ENCODE results near the gene NCAPD3. TPM values are rescaled to one million over a fixed set of nuclear protein-coding genes. Genes with fewer than 3 reads are reported as not detected.

The NCAPD3 gene
- total RNA-seq, 1 experiment from 2014 or later, result 49.6 TPM

DNA sequence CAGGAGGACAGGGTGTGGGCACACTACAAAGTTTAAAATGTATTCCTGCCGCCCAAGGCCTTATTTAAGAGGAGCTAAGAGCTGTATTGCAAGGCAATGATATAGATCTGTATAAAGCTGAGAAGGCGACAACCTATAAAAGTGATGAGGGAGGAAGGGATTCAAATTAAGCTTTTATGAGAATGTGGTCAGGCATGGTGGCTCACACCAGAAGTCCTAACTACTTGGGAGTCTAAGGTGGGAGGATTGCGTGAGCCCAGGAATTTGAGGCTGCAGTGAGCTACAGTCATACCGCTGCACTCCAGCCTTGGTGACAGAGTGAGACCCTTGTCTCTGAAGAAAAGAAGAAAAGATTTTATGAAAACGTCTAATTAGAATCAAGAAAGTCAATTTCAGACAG lies 42.7 kb upstream of the NCAPD3 start:
- H3K79me2 ChIP-seq (ENCODE audit: low read depth), result no peaks in the 10 kb centered on the region
- H3K4me1 ChIP-seq (replicated peaks; ENCODE audit: insufficient read depth), result peaks cover 36% of the 10 kb centered on the region
- H3K4me2 ChIP-seq, result peak overlapping the region; percentile 56
- H3F3A ChIP-seq (ENCODE audit: insufficient read depth, low read depth), result peaks cover 33% of the 10 kb centered on the region
- TF ChIP-seq, protein P1, sequence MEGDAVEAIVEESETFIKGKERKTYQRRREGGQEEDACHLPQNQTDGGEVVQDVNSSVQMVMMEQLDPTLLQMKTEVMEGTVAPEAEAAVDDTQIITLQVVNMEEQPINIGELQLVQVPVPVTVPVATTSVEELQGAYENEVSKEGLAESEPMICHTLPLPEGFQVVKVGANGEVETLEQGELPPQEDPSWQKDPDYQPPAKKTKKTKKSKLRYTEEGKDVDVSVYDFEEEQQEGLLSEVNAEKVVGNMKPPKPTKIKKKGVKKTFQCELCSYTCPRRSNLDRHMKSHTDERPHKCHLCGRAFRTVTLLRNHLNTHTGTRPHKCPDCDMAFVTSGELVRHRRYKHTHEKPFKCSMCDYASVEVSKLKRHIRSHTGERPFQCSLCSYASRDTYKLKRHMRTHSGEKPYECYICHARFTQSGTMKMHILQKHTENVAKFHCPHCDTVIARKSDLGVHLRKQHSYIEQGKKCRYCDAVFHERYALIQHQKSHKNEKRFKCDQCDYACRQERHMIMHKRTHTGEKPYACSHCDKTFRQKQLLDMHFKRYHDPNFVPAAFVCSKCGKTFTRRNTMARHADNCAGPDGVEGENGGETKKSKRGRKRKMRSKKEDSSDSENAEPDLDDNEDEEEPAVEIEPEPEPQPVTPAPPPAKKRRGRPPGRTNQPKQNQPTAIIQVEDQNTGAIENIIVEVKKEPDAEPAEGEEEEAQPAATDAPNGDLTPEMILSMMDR (conservative IDR thresholded peaks at IDR 0.05), result no peak
- TF ChIP-seq EZH2 (IDR thresholded peaks at IDR 0.05; ENCODE audit: low read depth), result no peak
- ChIA-PET CTCF (no interaction called here), POLR2A (ENCODE audit: unreplicated experiment) (no interaction called here)
- peak in 1 of 2 experiments; percentile 88 for DNase-seq
- no TSS peak for BruUV-seq (replicated peaks)
- 0 out of 2 replicates have a peak overlapping the region, but pooled peaks have one; percentile 4 for H2AFZ ChIP-seq
- H3K9me2 ChIP-seq (ENCODE audit: insufficient read depth), result no peaks in the 10 kb centered on the region
- no peak overlapping the region for H3K4me3 ChIP-seq
- no peaks in the 10 kb centered on the region for H3K27me3 ChIP-seq (ENCODE audit: insufficient read depth, low read depth)
- peak overlapping the region; percentile 66 for H3K27ac ChIP-seq
- H4K20me1 ChIP-seq (ENCODE audit: insufficient read depth), result no peaks in the 10 kb centered on the region
- no peaks in the 10 kb centered on the region; the same call in 1 of the 2 replicates for H3K9me3 ChIP-seq (ENCODE audit: insufficient read depth, low read depth)
- H3K36me3 ChIP-seq (ENCODE audit: low read depth), result no peaks in the 10 kb centered on the region
- intact Hi-C loops (cut with micrococcal nuclease; ENCODE audit: unreplicated experiment), result no loop called here

DNA sequence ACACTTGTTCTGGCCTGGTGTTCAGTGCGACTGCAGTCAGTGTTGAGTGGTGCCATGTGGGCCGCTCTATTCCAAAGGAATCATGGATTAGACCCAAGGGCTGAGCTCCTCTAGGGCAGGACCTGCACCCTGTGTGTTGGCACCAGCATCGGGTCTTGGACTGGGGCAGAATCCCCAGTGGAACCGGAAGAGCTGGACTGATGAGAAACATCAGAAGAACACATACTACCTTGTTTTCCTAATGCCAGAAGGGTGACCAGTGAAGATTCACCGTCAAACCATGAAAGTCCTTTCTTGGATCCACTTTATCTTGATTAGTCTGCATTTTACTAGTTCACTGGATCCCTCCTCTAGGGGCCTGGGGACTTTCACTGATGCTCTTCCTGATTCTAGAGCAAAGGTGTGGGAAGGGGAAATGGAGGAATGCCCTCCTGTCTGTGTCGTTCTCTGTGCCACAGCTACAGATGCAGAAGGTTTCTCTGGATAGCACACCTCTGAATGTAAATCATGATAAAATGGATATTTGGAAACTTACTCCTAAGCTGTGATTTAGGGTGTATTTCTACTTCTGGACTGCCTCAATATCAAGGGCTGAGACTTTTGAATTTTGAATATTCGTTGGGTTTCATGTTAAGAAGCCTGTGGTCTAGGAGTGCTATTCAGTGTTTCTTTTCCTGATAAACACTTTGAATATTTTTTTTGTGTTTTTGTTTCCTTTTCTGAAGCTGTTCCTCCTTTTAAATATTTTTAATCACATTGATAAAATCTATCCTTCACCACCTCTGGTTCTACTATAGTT lies 41.4 kb upstream of the NCAPD3 start:
- no peaks in the 10 kb centered on the region for H3K9me2 ChIP-seq (ENCODE audit: insufficient read depth)
- 0 out of 2 replicates have a peak overlapping the region, but pooled peaks have one; percentile 56 for H3K4me2 ChIP-seq
- no peak overlapping the region for H3K4me3 ChIP-seq
- CTCF ChIA-PET, result no interaction called here
- H3K79me2 ChIP-seq (ENCODE audit: low read depth), result no peaks in the 10 kb centered on the region
- H3K4me1 ChIP-seq (replicated peaks; ENCODE audit: insufficient read depth), result peaks cover 36% of the 10 kb centered on the region
- H2AFZ ChIP-seq, result no peak overlapping the region
- no peaks in the 10 kb centered on the region for H3K27me3 ChIP-seq (ENCODE audit: insufficient read depth, low read depth)
- no TSS peak for BruUV-seq (replicated peaks)
- no peaks in the 10 kb centered on the region; the same call in 1 of the 2 replicates for H3K9me3 ChIP-seq (ENCODE audit: insufficient read depth, low read depth)
- intact Hi-C loops (cut with micrococcal nuclease; ENCODE audit: unreplicated experiment), result no loop called here
- POLR2A ChIA-PET (ENCODE audit: unreplicated experiment), result no interaction called here
- peaks cover 33% of the 10 kb centered on the region for H3F3A ChIP-seq (ENCODE audit: insufficient read depth, low read depth)
- TF ChIP-seq, protein P1 (conservative IDR thresholded peaks at IDR 0.05), result no peak
- no peak for TF ChIP-seq EZH2 (IDR thresholded peaks at IDR 0.05; ENCODE audit: low read depth)
- no peak for DNase-seq
- H3K36me3 ChIP-seq (ENCODE audit: low read depth), result no peaks in the 10 kb centered on the region
- no peaks in the 10 kb centered on the region for H4K20me1 ChIP-seq (ENCODE audit: insufficient read depth)
- H3K27ac ChIP-seq, result peak overlapping the region; percentile 66; the same call in 1 of the 2 replicates

DNA sequence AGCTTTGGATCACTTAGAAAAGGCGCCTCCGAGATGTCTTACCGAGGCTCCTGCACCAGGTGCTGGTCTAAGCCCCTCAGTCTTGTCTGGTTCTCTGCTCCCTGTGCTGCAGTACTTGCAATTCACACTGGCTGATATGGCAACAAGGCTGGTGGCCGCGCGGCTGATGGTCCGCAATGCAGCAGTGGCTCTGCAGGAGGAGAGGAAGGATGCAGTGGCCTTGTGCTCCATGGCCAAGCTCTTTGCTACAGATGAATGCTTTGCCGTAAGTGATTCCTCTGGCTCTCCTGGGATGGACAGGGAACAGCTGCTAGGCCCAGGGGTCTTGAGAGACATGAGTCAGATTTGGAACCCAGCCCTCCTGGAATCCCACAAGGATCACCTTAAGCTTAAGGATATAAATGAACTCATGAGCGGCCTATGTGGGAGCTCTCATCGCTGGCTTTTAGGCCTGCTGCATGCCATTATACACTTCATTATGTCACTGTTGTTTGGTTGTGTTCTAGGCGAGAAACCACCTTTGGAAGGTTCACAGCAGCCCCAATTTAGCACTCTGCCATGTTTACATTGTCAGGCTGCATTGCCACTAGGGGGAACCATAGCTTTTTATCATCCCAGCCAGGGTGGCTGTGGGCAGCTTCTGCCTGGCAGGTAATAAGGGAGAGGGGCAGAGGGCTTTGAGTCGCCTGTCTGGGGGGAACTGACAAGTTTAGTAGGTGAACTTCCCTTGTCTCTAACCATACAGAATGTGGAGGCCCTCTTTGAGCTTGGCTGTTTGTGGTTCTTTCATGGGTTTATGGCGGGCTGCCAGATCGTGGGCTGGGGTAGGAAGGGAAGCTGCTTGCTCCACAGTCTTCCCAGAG lies 38.1 kb upstream of the NCAPD3 start:
- H3K4me1 ChIP-seq (replicated peaks; ENCODE audit: insufficient read depth), result peaks cover 21% of the 10 kb centered on the region
- no peak overlapping the region for H3K4me3 ChIP-seq
- H3K36me3 ChIP-seq (ENCODE audit: low read depth), result no peaks in the 10 kb centered on the region
- CTCF ChIA-PET, result interaction anchor here (0.5 to 0.6 kb wide), 2 partner anchors 21 to 971 kb away, joined by 3 to 4 read pairs; no protein-coding TSS in a partner anchor
- H3K4me2 ChIP-seq, result no peak overlapping the region
- no peak overlapping the region for H3K27ac ChIP-seq
- H4K20me1 ChIP-seq (ENCODE audit: insufficient read depth), result no peaks in the 10 kb centered on the region
- BruUV-seq (replicated peaks), result no TSS peak
- H3K27me3 ChIP-seq (ENCODE audit: insufficient read depth, low read depth), result no peaks in the 10 kb centered on the region
- no peaks in the 10 kb centered on the region for H3K9me2 ChIP-seq (ENCODE audit: insufficient read depth)
- POLR2A ChIA-PET (ENCODE audit: unreplicated experiment), result interaction anchor here (0.6 kb wide), 2 partner anchors 14 to 24 kb away, joined by 3 read pairs; no protein-coding TSS in a partner anchor
- intact Hi-C loops (cut with micrococcal nuclease; ENCODE audit: unreplicated experiment), result no loop called here
- DNase-seq, result peak in 1 of 2 experiments; percentile 9
- no peaks in the 10 kb centered on the region for H3K79me2 ChIP-seq (ENCODE audit: low read depth)
- H3K9me3 ChIP-seq (ENCODE audit: insufficient read depth, low read depth), result no peaks in the 10 kb centered on the region; the same call in 1 of the 2 replicates
- TF ChIP-seq, protein P1 (conservative IDR thresholded peaks at IDR 0.05), result peak; percentile 74
- TF ChIP-seq EZH2 (IDR thresholded peaks at IDR 0.05; ENCODE audit: low read depth), result no peak
- H3F3A ChIP-seq (ENCODE audit: insufficient read depth, low read depth), result peaks cover 16% of the 10 kb centered on the region; the same call in 1 of the 2 replicates
- H2AFZ ChIP-seq, result no peak overlapping the region
